Body of pancreas (tissue), 4 donors: ENCODE results near the gene LRRC27.

Source experiments
- CTCF ChIP-seq, 7 experiments: fragments of 450-650 bp in 4 of 7; fragments of 200-600 bp in 3 of 7; sonication (generic) in 3 of 7; IDR thresholded peaks; one replicate each; pipeline ENCODE4 v1.5.1; 2016 to 2019; ENCODE audit warnings: antibody characterized with exemption in 7 of 7
- POLR2A ChIP-seq, 3 donors: fragments of 450-650 bp; IDR thresholded peaks; one replicate each; pipeline ENCODE4 v1.6.1; 2016; ENCODE audit warnings: antibody characterized with exemption in 3 of 3, mild to moderate bottlenecking in 2 of 3

- TF ChIP-seq CTCF (IDR thresholded peaks at IDR 0.05): no peak
- no peak for TF ChIP-seq POLR2A (IDR thresholded peaks at IDR 0.05)
Observed at GRCh38 chr10:132359305-132360040, 27.5 kb downstream of the LRRC27 start.
